Tibial nerve (tissue), 3 donors: ENCODE results near the gene ANKH.

Source experiments
- POLR2A ChIP-seq, 2 donors: fragments of 450-650 bp; IDR thresholded peaks; one replicate each; pipeline ENCODE4 v1.6.1; 2017; ENCODE audit warnings: antibody characterized with exemption in 2 of 2, mild to moderate bottlenecking in 2 of 2, moderate library complexity in 2 of 2
- TF ChIP-seq, protein P1 (sequence below), 5 experiments: fragments of 200-600 bp in 3 of 5; fragments of 450-650 bp in 2 of 5; sonication (generic) in 3 of 5; IDR thresholded peaks; one replicate each; pipeline ENCODE4 v1.5.1; 2016 to 2019; ENCODE audit warnings: antibody characterized with exemption in 5 of 5, mild to moderate bottlenecking in 3 of 5, moderate library complexity in 2 of 5

DNA sequence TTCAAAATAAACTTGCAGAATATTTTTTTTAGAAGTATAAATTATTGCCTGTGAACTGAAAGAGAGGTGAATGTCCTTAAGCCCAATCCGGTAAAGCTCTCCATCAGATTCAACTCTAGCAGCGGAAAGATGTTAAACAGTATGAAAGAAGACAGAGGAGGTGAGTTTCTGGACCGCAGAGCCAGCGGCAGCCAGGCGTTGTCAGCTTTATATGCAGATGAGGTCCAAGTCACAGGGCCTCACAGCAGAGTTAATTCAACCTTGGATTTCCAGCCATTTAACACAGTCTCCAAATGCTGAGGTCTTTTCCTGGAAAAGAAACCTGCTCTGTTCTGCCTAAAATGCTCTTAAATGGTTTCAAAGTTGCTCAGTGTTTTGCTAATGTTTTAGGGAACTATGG lies 131.6 kb downstream of the ANKH start:
- no peak for TF ChIP-seq POLR2A (IDR thresholded peaks at IDR 0.05)
- TF ChIP-seq, protein P1, sequence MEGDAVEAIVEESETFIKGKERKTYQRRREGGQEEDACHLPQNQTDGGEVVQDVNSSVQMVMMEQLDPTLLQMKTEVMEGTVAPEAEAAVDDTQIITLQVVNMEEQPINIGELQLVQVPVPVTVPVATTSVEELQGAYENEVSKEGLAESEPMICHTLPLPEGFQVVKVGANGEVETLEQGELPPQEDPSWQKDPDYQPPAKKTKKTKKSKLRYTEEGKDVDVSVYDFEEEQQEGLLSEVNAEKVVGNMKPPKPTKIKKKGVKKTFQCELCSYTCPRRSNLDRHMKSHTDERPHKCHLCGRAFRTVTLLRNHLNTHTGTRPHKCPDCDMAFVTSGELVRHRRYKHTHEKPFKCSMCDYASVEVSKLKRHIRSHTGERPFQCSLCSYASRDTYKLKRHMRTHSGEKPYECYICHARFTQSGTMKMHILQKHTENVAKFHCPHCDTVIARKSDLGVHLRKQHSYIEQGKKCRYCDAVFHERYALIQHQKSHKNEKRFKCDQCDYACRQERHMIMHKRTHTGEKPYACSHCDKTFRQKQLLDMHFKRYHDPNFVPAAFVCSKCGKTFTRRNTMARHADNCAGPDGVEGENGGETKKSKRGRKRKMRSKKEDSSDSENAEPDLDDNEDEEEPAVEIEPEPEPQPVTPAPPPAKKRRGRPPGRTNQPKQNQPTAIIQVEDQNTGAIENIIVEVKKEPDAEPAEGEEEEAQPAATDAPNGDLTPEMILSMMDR (IDR thresholded peaks at IDR 0.05) = no peak
